ENCODE measurements around the gene SRMS. TPM values are rescaled to one million over a fixed set of nuclear protein-coding genes. Genes with fewer than 3 reads are reported as not detected.

SRMS gene
- total and polyA plus RNA-seq, 2 of the 13 experiments (the other 11 are each of a cell fraction or from before 2014, with no cell fraction given): not detected

DNA sequence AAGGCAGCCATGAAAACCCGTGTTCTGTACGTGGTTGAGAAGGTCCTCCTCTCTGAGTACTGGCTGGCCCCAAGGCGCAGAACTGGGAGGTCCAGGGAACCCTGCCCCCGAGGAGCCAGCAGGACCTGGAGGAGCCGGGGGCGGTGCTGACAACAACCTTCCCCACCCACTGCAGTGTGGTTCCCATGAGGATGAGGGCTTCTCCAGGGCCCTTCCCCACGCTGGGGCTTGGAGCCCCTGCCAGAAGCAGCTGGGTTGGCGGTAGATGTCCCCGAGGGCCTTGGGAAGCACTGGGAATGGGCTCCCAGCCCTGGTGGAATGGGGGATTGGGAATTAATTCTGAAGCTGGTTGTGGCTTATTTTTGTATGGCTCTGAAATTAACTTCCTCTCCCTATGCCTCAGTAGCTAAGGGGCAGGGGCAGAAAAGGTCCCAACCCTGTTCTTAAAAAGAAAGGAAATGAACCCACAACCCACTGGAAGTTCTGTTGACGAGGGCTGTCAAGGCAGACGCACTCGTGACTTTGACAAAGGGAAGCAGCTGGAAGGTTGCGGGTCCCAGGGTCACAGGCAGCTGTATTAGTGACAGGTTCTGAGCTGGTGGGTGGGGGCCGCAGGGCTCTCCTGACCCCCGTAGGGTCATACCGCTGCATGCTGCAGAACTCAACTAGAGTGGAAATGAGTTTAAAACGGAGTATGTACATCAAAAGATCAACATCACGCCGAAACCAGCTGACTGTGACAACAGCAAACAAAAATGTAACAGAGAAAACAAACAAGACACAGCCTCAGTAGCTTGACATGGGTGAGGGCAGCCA lies 40.4 kb upstream of the SRMS start (continued):
- TF ChIP-seq, protein P1, sequence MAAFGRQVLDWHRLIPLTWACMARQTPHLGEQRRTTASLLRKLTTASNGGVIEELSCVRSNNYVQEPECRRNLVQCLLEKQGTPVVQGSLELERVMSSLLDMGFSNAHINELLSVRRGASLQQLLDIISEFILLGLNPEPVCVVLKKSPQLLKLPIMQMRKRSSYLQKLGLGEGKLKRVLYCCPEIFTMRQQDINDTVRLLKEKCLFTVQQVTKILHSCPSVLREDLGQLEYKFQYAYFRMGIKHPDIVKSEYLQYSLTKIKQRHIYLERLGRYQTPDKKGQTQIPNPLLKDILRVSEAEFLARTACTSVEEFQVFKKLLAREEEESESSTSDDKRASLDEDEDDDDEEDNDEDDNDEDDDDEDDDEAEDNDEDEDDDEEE (CRISPR knock-in tag; IDR thresholded peaks at IDR 0.05): no peak
- TF ChIP-seq FOXM1 (CRISPR knock-in tag; IDR thresholded peaks at IDR 0.05) (no peak), SIN3B (IDR thresholded peaks at IDR 0.05; ENCODE audit: low read length) (no peak), RCOR2 (CRISPR knock-in tag; IDR thresholded peaks at IDR 0.05) (no peak), TOPORS (CRISPR knock-in tag; IDR thresholded peaks at IDR 0.05) (no peak), HNRNPLL (IDR thresholded peaks at IDR 0.05; ENCODE audit: low read depth, low read length, poor library complexity, severe bottlenecking) (no peak), NONO (IDR thresholded peaks at IDR 0.05) (no peak), NONO (CRISPR knock-in tag; conservative IDR thresholded peaks at IDR 0.05) (0 out of 2 replicates have a peak, but pooled peaks have one; percentile 26), CC2D1A (CRISPR knock-in tag; IDR thresholded peaks at IDR 0.05) (no peak), SOX13 (IDR thresholded peaks at IDR 0.05) (no peak), SOX13 (CRISPR knock-in tag; conservative IDR thresholded peaks at IDR 0.05 in 1 of 2, IDR thresholded peaks at IDR 0.05 in 1 of 2) (no peak), ZNF781 (CRISPR knock-in tag; IDR thresholded peaks at IDR 0.05; ENCODE audit: borderline replicate concordance, not compliant biosample characterization) (no peak), ZNF850 (CRISPR knock-in tag; conservative IDR thresholded peaks at IDR 0.05) (no peak), ZNF510 (CRISPR knock-in tag; IDR thresholded peaks at IDR 0.05; ENCODE audit: low read depth) (no peak), ZNF350 (CRISPR knock-in tag; IDR thresholded peaks at IDR 0.05; ENCODE audit: borderline replicate concordance, low read depth) (no peak)
- TF ChIP-seq, protein P2, sequence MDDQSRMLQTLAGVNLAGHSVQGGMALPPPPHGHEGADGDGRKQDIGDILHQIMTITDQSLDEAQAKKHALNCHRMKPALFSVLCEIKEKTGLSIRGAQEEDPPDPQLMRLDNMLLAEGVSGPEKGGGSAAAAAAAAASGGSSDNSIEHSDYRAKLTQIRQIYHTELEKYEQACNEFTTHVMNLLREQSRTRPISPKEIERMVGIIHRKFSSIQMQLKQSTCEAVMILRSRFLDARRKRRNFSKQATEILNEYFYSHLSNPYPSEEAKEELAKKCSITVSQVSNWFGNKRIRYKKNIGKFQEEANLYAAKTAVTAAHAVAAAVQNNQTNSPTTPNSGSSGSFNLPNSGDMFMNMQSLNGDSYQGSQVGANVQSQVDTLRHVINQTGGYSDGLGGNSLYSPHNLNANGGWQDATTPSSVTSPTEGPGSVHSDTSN (CRISPR knock-in tag; IDR thresholded peaks at IDR 0.05; ENCODE audit: borderline replicate concordance): no peak
- TF ChIP-seq, protein P3, sequence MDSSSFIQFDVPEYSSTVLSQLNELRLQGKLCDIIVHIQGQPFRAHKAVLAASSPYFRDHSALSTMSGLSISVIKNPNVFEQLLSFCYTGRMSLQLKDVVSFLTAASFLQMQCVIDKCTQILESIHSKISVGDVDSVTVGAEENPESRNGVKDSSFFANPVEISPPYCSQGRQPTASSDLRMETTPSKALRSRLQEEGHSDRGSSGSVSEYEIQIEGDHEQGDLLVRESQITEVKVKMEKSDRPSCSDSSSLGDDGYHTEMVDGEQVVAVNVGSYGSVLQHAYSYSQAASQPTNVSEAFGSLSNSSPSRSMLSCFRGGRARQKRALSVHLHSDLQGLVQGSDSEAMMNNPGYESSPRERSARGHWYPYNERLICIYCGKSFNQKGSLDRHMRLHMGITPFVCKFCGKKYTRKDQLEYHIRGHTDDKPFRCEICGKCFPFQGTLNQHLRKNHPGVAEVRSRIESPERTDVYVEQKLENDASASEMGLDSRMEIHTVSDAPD (CRISPR knock-in tag; IDR thresholded peaks at IDR 0.05): no peak
- TF ChIP-seq, protein P4, sequence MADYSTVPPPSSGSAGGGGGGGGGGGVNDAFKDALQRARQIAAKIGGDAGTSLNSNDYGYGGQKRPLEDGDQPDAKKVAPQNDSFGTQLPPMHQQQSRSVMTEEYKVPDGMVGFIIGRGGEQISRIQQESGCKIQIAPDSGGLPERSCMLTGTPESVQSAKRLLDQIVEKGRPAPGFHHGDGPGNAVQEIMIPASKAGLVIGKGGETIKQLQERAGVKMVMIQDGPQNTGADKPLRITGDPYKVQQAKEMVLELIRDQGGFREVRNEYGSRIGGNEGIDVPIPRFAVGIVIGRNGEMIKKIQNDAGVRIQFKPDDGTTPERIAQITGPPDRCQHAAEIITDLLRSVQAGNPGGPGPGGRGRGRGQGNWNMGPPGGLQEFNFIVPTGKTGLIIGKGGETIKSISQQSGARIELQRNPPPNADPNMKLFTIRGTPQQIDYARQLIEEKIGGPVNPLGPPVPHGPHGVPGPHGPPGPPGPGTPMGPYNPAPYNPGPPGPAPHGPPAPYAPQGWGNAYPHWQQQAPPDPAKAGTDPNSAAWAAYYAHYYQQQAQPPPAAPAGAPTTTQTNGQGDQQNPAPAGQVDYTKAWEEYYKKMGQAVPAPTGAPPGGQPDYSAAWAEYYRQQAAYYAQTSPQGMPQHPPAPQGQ (CRISPR knock-in tag; IDR thresholded peaks at IDR 0.05; ENCODE audit: borderline replicate concordance): no peak
